ENCODE results near the gene TMEM131L. TPM values are rescaled to one million over a fixed set of nuclear protein-coding genes. Genes with fewer than 3 reads are reported as not detected.
"Not testable (repeated sequence)": the region's sequence is repeated elsewhere in the genome, so short reads cannot be mapped to it uniquely, and the experiment has no call there.

The TMEM131L gene
- total RNA-seq, 1 donor from 2014 or later: 15.0 TPM

GRCh38 chr4:153573881-153574802 is 108.0 kb downstream of the TMEM131L start:
- DNase-seq (ENCODE audit: low read depth in 2 of 2): peak; percentile 75 to 87

- no peak for DNase-seq (ENCODE audit: low read depth in 2 of 2)
Measured at GRCh38 chr4:153576443-153576774, 110.2 kb downstream of the TMEM131L start.

- no peak for DNase-seq (ENCODE audit: low read depth in 2 of 2)
Measured at GRCh38 chr4:153577053-153577452, 110.9 kb downstream of the TMEM131L start.

GRCh38 chr4:153579410-153579809 is 113.2 kb downstream of the TMEM131L start:
- DNase-seq (ENCODE audit: low read depth in 2 of 2): no peak

- DNase-seq (ENCODE audit: low read depth in 2 of 2): no peak
Measured at GRCh38 chr4:153579872-153580271, 113.7 kb downstream of the TMEM131L start.

GRCh38 chr4:153582954-153583702 is 117.0 kb downstream of the TMEM131L start:
- no peak for DNase-seq (ENCODE audit: low read depth in 2 of 2)

- no peak for DNase-seq (ENCODE audit: low read depth in 2 of 2)
Measured at GRCh38 chr4:153585026-153585425, 118.9 kb downstream of the TMEM131L start.

- DNase-seq (ENCODE audit: low read depth in 2 of 2): peak; percentile 18 to 52
Measured at GRCh38 chr4:153589703-153590595, 123.8 kb downstream of the TMEM131L start.

- DNase-seq (ENCODE audit: low read depth in 2 of 2): no peak
Measured at GRCh38 chr4:153591441-153591840, 125.3 kb downstream of the TMEM131L start.

- no peak for DNase-seq (ENCODE audit: low read depth in 2 of 2)
Measured at GRCh38 chr4:153592064-153592463, 125.9 kb downstream of the TMEM131L start.

GRCh38 chr4:153593161-153593560 is 127.0 kb downstream of the TMEM131L start:
- DNase-seq (ENCODE audit: low read depth in 2 of 2): no peak

- DNase-seq (ENCODE audit: low read depth in 2 of 2): no peak
Measured at GRCh38 chr4:153594210-153594609, 128.1 kb downstream of the TMEM131L start.

- DNase-seq (ENCODE audit: low read depth in 2 of 2): no peak
Measured at GRCh38 chr4:153595894-153596601, 129.9 kb downstream of the TMEM131L start.

- DNase-seq (ENCODE audit: low read depth in 2 of 2): no peak
Measured at GRCh38 chr4:153602758-153603157, 136.6 kb downstream of the TMEM131L start.

- no peak for DNase-seq (ENCODE audit: low read depth in 2 of 2)
Measured at GRCh38 chr4:153603258-153603657, 137.1 kb downstream of the TMEM131L start.

- no peak for DNase-seq (ENCODE audit: low read depth in 2 of 2)
Measured at GRCh38 chr4:153603835-153604234, 137.7 kb downstream of the TMEM131L start.

GRCh38 chr4:153609070-153609469 is 142.9 kb downstream of the TMEM131L start:
- not testable (repeated sequence) for DNase-seq (ENCODE audit: low read depth in 2 of 2)

GRCh38 chr4:153610623-153611376 is 144.6 kb downstream of the TMEM131L start:
- no peak for DNase-seq (ENCODE audit: low read depth in 2 of 2)

- DNase-seq (ENCODE audit: low read depth in 2 of 2): peak in 1 of 2 donors; percentile 21
Measured at GRCh38 chr4:153611679-153612078, 145.5 kb downstream of the TMEM131L start.

GRCh38 chr4:153612878-153613277 is 146.7 kb downstream of the TMEM131L start:
- no peak for DNase-seq (ENCODE audit: low read depth in 2 of 2)

Measured in dermis microvascular lymphatic vessel endothelial cell (primary cell).